ENCODE data around the gene CDYL.

CDYL gene

GRCh38 chr6:4920914-4921410 lies 144.8 kb downstream of the CDYL start:
- DNase-seq (ENCODE audit: low read depth) = no peak
- TF ChIP-seq CTCF (IDR thresholded peaks at IDR 0.05; ENCODE audit: control insufficient read depth, insufficient read depth, low read depth, low read length, missing control alignments) = no peak

GRCh38 chr6:4922488-4923037 lies 146.4 kb downstream of the CDYL start:
- no peak overlapping the region for H3K4me3 ChIP-seq (ENCODE audit: control insufficient read depth, low read depth, low read length)
- no peak for DNase-seq (ENCODE audit: low read depth)
- no peak for TF ChIP-seq CTCF (IDR thresholded peaks at IDR 0.05; ENCODE audit: control insufficient read depth, insufficient read depth, low read depth, low read length, missing control alignments)

More at GRCh38 chr6:4920914-4921410, 144.8 kb downstream of the CDYL start:
- no peak overlapping the region for H3K4me3 ChIP-seq (ENCODE audit: control insufficient read depth, low read depth, low read length)

GRCh38 chr6:4923081-4923480 lies 146.9 kb downstream of the CDYL start:
- no peak for DNase-seq (ENCODE audit: low read depth)
- H3K4me3 ChIP-seq (ENCODE audit: control insufficient read depth, low read depth, low read length) = no peak overlapping the region
- no peak for TF ChIP-seq CTCF (IDR thresholded peaks at IDR 0.05; ENCODE audit: control insufficient read depth, insufficient read depth, low read depth, low read length, missing control alignments)

- no peak overlapping the region for H3K4me3 ChIP-seq (ENCODE audit: control insufficient read depth, low read depth, low read length)
- no peak for TF ChIP-seq CTCF (IDR thresholded peaks at IDR 0.05; ENCODE audit: control insufficient read depth, insufficient read depth, low read depth, low read length, missing control alignments)
- DNase-seq (ENCODE audit: low read depth) = no peak
Observed at GRCh38 chr6:4924661-4925271, 148.6 kb downstream of the CDYL start.

- DNase-seq (ENCODE audit: low read depth) = no peak
- H3K4me3 ChIP-seq (ENCODE audit: control insufficient read depth, low read depth, low read length) = no peak overlapping the region
- TF ChIP-seq CTCF (IDR thresholded peaks at IDR 0.05; ENCODE audit: control insufficient read depth, insufficient read depth, low read depth, low read length, missing control alignments) = no peak
Observed at GRCh38 chr6:4925580-4925979, 149.4 kb downstream of the CDYL start.

GRCh38 chr6:4928426-4928825 lies 152.2 kb downstream of the CDYL start:
- TF ChIP-seq CTCF (IDR thresholded peaks at IDR 0.05; ENCODE audit: control insufficient read depth, insufficient read depth, low read depth, low read length, missing control alignments) = no peak
- H3K4me3 ChIP-seq (ENCODE audit: control insufficient read depth, low read depth, low read length) = no peak overlapping the region
- peak; percentile 25 for DNase-seq (ENCODE audit: low read depth)
